Fibroblast of skin of left quadriceps (primary cell): Measurements from ENCODE around the gene ZFP69.
"Not testable (repeated sequence)": the region's sequence is repeated elsewhere in the genome, so short reads cannot be mapped to it uniquely, and the experiment has no call there.

ENCODE experiments used
- DNase-seq, 2 experiments: peaks; one replicate each; pipeline ENCODE4 v3.0.0-alpha.2; 2013; ENCODE audit warnings: low read depth in 2 of 2

ZFP69 gene

DNA sequence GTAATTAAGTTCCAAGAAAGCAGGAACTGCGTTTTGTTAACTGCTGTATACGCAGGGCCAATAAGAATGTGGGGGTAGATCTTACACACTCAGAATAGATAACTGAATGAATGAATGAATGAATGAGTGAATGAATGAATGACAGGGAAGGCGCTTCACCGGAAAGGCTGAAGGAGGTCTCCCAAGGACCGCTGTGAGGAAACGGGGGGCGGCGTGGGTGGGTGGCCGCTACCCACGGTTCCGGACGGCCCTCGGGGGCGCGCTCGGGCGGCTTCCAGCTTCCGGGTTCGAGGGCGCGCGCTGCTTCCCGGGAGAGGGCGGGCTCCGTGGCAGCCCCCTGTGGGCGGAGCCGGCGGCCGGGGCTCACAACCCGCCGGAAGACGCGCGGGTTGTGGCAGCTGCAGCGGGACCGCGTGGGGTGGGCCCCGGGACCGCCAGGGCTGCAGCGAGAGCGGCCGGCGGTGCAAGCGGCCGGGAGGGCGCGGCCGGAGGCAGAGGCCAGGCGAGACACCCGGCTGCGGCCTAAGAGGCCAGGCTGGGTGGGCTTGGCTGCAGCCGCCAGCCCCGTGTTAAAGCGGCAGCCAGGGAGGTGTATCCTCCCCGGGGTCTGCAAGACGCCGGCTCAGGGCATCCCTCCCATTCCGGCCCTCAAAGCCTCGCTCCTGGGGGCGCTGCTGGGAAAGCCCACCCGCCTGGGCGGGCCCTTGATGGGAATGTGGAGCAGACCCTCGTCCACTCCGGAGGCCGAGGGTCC lies at the start of gene ZFP69:
ZFP69 (plus strand) TSS at position 367 of the 754 bp plus-strand sequence. CDS start 2,072 bp downstream, outside the sequence.
- peak; percentile 26 to 33 for DNase-seq

DNA sequence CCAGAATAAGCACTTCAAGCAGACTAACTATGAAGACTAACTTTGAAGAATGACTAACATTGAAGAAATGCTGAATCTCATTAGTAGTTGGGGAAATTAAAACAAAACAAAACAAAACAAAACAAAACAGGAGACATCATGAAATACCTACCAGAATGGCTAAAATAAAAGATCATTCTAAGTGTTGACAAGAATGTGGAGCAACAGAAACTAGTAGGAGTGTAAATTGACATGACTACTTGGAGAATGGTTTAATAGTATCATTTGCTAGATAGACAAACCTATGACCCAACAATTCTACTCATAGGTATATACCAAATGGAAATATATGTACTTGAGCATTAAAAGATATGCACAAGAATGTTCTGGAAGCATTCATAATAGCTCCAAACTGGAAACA lies 45.7 kb upstream of the ZFP69 start:
- no peak for DNase-seq

DNA sequence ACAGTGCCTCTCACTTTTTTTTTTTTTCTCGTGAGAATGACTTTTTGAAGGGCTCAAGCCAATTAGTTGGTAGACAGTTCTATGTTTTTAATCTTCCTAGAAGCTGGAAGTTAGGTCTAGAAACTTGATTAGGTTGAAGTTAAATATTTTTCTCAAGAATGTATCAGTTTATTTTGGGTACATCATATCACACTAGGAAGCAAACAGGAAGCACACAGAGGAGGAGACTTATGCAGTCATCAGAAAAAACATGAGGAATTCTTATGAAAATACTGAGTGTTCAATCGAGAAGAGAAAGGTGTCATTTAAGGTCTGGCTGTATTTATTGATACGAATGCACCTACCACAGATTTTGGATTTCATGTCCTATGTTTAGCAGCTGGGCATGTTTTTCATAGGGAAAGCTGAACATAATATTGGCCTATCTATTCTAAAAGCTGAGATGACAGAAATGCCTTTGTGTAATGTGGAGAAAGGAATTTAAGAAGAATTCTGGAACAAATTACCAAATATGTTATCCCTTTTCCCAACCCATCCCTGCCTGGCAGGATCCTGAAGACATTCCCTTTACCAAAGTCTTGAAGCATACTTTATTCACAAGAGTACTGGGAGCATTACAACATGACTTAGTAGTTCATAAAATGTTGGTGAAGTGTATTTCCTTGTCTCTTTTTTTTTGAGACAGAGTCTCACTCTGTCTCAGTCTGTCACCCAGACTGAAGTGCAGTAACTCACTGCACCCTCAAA lies 44.3 kb upstream of the ZFP69 start:
- no peak for DNase-seq

DNA sequence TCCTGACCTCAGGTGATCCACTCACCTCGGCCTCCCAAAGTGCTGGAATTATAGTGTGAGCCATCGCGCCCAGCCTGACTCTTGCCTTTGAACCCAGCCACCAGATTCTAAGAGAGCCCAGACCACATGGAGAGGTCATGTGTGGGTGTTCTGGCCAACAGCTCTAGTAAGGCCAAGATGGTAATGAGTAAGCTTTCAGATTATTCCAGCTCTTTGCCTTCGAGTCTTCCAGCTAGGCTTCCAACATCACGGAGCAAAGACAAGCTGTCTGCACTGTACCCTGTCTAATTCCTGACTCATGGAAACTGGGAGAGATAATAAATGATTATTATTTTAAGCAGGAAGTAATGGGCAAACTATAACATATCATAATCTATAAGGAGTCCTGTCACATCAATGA lies 41.6 kb upstream of the ZFP69 start:
- DNase-seq: no peak

DNA sequence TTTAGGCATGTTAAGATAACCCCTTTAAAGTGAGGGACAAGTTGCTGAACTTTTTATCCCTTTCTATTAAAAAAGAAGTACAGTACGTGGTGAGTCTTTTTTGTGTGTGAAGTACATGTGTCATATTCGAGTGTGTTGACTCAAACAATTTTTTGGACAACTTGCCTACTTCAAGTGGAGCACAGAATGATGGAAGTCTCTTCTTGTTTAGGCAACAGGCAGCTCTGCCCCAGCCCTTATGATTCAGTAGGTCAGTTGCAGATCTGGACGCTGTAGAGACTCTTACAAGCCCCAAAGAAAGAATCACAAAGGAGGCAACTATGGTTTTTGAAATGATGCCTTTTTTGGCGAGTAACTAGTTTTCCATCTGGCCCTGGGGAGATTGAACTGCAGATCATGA lies 41.2 kb upstream of the ZFP69 start:
- DNase-seq: no peak

GRCh38 chr1:40438391-40439015 lies 38.6 kb upstream of the ZFP69 start:
- no peak for DNase-seq

DNA sequence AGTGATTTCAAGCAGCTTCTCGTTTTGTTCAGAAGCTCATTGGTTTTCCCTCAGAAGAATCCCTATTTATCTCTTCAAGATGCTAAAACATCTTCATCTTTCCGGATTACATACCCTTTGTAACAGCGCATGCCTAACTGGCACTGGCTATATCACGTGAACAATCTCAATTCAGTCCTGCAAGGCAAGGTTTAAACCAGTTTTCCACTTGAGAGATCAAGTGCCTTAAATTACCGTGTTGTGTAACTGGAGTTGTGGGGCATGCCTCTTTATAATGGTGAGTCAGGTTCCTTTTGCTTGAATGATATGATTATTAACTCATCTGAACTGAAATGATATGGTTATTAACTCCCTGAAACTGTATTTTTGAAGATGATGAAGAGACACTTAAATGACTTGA lies 37.8 kb upstream of the ZFP69 start:
- no peak for DNase-seq

GRCh38 chr1:40449684-40450494 lies 27.2 kb upstream of the ZFP69 start, which contains the start of gene ZFP69B:
Gene ZFP69B (plus strand): TSS chr1:40450476. CDS start chr1:40450962, 486 bp downstream.
- peak; percentile 84 to 86 for DNase-seq

DNA sequence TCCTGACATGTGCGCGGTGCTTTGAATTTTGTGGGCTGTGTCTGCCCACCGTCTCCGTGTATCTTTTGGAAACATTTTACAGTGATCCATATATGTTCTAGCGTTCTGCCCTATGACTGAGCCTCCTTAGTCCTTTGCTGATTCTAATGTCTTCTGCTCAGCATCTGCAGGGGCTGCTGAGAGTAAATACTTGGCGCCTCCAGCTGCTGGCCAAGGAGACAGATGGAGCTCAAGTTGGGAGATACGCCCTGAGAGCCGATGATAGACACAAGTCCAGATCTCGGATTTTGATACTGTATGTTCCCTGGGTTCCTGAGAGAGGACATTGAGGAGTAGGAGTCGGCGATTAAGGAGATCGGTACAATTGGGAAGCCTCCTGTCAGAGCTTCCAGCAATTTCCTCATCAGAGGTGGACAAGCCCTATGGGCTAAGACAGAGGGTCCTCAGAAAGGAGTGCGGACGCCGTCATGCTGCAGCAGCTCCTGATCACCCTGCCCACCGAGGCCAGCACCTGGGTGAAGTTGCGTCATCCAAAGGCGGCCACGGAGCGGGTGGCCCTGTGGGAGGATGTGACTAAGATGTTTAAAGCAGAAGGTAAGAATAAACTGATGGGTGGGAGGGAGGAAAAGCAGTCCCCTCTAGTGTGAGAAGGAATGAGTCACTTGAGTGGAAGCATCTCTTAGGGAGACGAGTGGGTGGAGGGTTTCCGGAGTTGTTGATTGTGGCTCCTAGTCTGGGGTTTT lies 26.4 kb upstream of the ZFP69 start:
- DNase-seq: peak; percentile 12 to 13

GRCh38 chr1:40451238-40451585 lies 25.9 kb upstream of the ZFP69 start:
- no peak for DNase-seq

DNA sequence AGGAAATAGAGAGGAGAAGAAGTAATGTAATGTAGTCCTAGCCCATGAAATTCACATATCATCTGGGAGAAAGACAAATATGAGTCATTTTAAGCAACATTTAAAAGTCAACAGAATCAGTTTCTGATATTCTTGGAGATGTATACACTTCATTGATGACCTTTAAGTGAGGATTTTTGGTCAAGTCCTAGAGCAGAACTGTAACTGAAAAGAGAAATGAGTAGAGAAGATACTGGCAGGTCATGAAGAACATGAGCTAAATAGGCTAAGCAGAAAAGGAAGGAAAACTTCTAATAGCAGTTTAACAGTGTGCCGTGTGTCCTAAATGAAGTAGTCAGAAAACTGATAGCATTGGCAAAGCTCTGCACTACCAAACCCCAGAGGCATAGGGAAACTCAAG lies 22.2 kb upstream of the ZFP69 start:
- DNase-seq: no peak

- DNase-seq: no peak
Observed at GRCh38 chr1:40462956-40463590, 14.0 kb upstream of the ZFP69 start.

GRCh38 chr1:40469327-40469726 lies 7.8 kb upstream of the ZFP69 start:
- no peak for DNase-seq

- DNase-seq: no peak
Observed at GRCh38 chr1:40475268-40475667, 1.8 kb upstream of the ZFP69 start.

DNA sequence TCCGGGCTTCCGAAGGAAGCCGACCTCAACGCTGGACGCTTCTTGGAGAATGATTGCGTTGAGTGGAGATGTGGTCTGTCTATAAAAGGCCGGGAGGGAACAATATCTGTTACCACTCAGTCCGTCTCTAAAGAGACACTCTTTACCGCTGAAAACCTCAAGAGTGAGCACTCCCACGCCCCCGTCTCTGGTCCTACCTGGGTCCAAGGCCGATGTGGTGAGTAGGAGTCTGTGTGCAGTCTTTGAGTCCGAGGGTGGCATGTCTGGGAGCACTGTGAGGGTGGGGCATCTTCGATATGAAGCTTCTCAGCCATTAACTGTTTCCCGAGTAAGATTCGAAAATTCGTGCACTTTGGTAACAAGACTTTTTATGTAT lies 576 bp downstream of the ZFP69 start:
- DNase-seq: no peak

DNA sequence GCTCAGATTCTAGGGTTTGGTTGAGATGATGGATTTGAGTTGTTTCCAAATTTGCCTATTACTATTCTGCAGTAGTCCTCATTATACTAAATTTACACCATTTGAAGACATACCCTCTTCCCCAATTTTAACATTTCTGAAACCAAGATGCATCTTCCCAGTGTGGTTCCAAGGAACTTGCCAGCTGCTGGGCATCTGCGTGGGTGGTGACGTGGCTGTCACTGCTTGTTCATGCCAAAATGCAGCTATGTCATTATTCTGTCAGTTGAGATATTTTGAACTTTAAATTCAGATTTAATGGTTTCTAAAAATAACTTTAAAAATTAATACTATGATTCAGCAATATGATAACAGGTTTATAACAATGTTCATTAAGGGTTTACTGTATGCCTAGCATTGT lies 1.2 kb downstream of the ZFP69 start:
- no peak for DNase-seq

- DNase-seq: no peak
Observed at GRCh38 chr1:40479156-40479555, 2.1 kb downstream of the ZFP69 start.

- no peak for DNase-seq
Observed at GRCh38 chr1:40495315-40495903, 18.3 kb downstream of the ZFP69 start.

DNA sequence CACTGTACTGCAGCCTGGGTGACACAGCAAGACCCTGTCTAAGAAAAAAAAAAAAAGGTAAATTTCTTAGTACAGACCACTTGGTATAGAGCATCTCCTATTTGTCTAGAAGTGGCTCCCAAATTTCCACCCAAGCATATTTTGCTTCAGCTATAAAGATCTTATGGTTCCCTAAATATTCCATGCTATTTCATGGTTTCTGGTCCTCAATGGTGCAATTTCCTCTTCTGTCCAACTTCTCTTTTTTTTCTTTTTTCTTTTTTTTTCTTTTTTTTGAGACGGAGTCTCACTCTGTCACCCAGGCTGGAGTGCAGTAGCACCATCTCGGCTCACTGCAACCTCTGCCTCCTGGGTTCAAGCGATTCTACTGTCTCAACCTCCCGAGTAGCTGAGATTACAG lies 25.6 kb downstream of the ZFP69 start:
- not testable (repeated sequence) for DNase-seq

- no peak for DNase-seq
Observed at GRCh38 chr1:40507973-40508372, 30.9 kb downstream of the ZFP69 start.
